Body of pancreas (tissue), 4 donors: Measurements from ENCODE around the gene SLC2A4RG.

Source experiments
- POLR2A ChIP-seq, 3 donors: fragments of 450-650 bp; IDR thresholded peaks; one replicate each; pipeline ENCODE4 v1.6.1; 2016; ENCODE audit warnings: antibody characterized with exemption in 3 of 3, mild to moderate bottlenecking in 2 of 3
- TF ChIP-seq, protein P1 (sequence below), 7 experiments: fragments of 450-650 bp in 4 of 7; fragments of 200-600 bp in 3 of 7; sonication (generic) in 3 of 7; IDR thresholded peaks; one replicate each; pipeline ENCODE4 v1.5.1; 2016 to 2019; ENCODE audit warnings: antibody characterized with exemption in 7 of 7

DNA sequence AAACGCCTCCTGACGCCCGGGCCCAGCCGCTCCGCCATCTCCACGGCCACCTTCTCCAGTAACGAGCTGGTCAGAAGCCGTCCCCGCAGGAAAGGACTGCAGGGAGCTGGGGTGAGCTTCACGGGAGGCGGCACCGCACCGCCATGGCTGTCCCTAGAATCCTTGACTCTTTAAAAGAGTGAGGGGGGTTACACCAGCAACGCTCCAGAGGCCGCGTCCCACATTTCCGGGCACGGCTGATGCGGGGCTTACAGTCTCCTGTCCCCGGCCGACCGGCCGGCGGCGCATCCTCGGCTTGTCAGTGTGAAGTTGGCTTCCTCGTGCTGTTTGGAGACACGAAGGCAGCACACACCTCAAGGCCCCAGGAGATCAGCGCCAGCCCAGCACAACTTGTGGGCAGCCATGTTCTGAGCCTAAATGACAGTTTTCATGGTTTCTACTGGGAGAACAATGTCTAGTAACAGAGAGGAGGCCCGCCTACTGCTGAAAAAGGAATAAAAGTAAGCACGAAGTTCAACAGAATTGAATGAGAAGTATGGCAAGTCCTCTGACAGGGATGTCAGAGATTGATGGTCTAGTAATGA lies 30.4 kb downstream of the SLC2A4RG start:
- TF ChIP-seq, protein P1, sequence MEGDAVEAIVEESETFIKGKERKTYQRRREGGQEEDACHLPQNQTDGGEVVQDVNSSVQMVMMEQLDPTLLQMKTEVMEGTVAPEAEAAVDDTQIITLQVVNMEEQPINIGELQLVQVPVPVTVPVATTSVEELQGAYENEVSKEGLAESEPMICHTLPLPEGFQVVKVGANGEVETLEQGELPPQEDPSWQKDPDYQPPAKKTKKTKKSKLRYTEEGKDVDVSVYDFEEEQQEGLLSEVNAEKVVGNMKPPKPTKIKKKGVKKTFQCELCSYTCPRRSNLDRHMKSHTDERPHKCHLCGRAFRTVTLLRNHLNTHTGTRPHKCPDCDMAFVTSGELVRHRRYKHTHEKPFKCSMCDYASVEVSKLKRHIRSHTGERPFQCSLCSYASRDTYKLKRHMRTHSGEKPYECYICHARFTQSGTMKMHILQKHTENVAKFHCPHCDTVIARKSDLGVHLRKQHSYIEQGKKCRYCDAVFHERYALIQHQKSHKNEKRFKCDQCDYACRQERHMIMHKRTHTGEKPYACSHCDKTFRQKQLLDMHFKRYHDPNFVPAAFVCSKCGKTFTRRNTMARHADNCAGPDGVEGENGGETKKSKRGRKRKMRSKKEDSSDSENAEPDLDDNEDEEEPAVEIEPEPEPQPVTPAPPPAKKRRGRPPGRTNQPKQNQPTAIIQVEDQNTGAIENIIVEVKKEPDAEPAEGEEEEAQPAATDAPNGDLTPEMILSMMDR (IDR thresholded peaks at IDR 0.05) = no peak
- no peak for TF ChIP-seq POLR2A (IDR thresholded peaks at IDR 0.05)
